Fibroblast of lung (primary cell): ENCODE results near the gene GNG7. TPM values are rescaled to one million over a fixed set of nuclear protein-coding genes. Genes with fewer than 3 reads are reported as not detected.

Experiments
- DNase-seq, 2 donors: peaks; one replicate each; pipeline versions ENCODE4 v3.0.0 to v3.0.0-alpha.2; 2010; ENCODE audit warnings: low read depth in 2 of 2
- H2AFZ ChIP-seq: 2 replicates; pipeline ENCODE4 v1.5.1; 2012; ENCODE audit warnings: low read length, control low read depth, inconsistent platforms
- H3K27ac ChIP-seq: 2 replicates; pipeline ENCODE4 v1.5.1; 2011; ENCODE audit warnings: low read length, control low read depth; ENCODE audit not compliant: insufficient read depth
- H3K27me3 ChIP-seq: 2 replicates; pipeline ENCODE4 v1.5.1; 2011; ENCODE audit warnings: mild to moderate bottlenecking, low read length; ENCODE audit not compliant: control insufficient read depth, insufficient read depth
- H3K36me3 ChIP-seq: 2 replicates; pipeline ENCODE4 v1.5.1; 2011; ENCODE audit warnings: low read length; ENCODE audit not compliant: control insufficient read depth, insufficient read depth
- H3K4me1 ChIP-seq: 2 replicates; pipeline ENCODE4 v1.5.1; 2011; ENCODE audit warnings: low read length; ENCODE audit not compliant: control insufficient read depth, insufficient read depth; ENCODE audit errors: extremely low read depth
- H3K4me2 ChIP-seq: 2 replicates; pipeline ENCODE4 v1.5.1; 2011; ENCODE audit warnings: low read length, control low read depth; ENCODE audit not compliant: insufficient read depth; ENCODE audit errors: extremely low read depth
- H3K4me3 ChIP-seq, 4 experiments: fragments of 200-600 bp in 1 of 4; sonication (generic) in 1 of 4; replicated peaks in 1 of 4; 2 replicates each; pipeline ENCODE4 v1.5.1; 2011 to 2016; ENCODE audit warnings: low read length in 4 of 4, low read depth in 3 of 4, mild to moderate bottlenecking in 3 of 4, control low read depth in 2 of 4, inconsistent platforms in 1 of 4, mixed read lengths in 1 of 4; ENCODE audit not compliant: insufficient read depth in 1 of 4; ENCODE audit errors: control extremely low read depth in 1 of 4
- H3K79me2 ChIP-seq: 2 replicates; pipeline ENCODE4 v1.5.1; 2012; ENCODE audit warnings: mild to moderate bottlenecking, low read length, inconsistent platforms; ENCODE audit not compliant: control insufficient read depth, insufficient read depth
- H3K9ac ChIP-seq: 2 replicates; pipeline ENCODE4 v1.5.1; 2011; ENCODE audit warnings: mild to moderate bottlenecking, low read length, control low read depth; ENCODE audit not compliant: insufficient read depth
- H3K9me3 ChIP-seq: 2 replicates; pipeline ENCODE4 v1.5.1; 2012; ENCODE audit warnings: low read depth, low read length; ENCODE audit not compliant: control insufficient read depth, insufficient read depth
- H4K20me1 ChIP-seq: 2 replicates; pipeline ENCODE4 v1.5.1; 2011; ENCODE audit warnings: low read length; ENCODE audit not compliant: control insufficient read depth, insufficient read depth; ENCODE audit errors: extremely low read depth
- EZH2 ChIP-seq: IDR thresholded peaks from 2 replicates; pipeline ENCODE4 v1.5.1; 2012; ENCODE audit warnings: low read length, control low read depth, mild to moderate bottlenecking; ENCODE audit errors: missing control alignments
- polyA plus RNA-seq, 2 donors: library from polyadenylated mRNA; depleted of rRNA in 1 of 2; stranded (reverse) in 1 of 2; unstranded in 1 of 2; fragments of >200 nt; gene quantifications; 2 replicates each; pipeline ENCODE4 v1.2.1, GENCODE V29; 2011 to 2012; ENCODE audit warnings: missing spikeins in 1 of 2
- total RNA-seq: library from RNA; depleted of rRNA; stranded (reverse); fragments of >200 nt; gene quantifications from 2 replicates; pipeline ENCODE4 v1.2.1, GENCODE V29; 2014
- TF ChIP-seq, protein P1 (sequence below), 2 donors: IDR thresholded peaks in 1 of 2; conservative IDR thresholded peaks in 1 of 2; 1 replicate in 1 of 2; 2 replicates in 1 of 2; pipeline ENCODE4 v1.5.1; 2011 to 2012; ENCODE audit warnings: low read length in 2 of 2, control low read depth in 1 of 2, inconsistent platforms in 1 of 2, low read depth in 1 of 2, mild to moderate bottlenecking in 1 of 2

GNG7 gene
- total and polyA plus RNA-seq, 2 donors (not counting 1 experiment from before 2014, with no cell fraction given) = 0.27 to 0.83 TPM

DNA sequence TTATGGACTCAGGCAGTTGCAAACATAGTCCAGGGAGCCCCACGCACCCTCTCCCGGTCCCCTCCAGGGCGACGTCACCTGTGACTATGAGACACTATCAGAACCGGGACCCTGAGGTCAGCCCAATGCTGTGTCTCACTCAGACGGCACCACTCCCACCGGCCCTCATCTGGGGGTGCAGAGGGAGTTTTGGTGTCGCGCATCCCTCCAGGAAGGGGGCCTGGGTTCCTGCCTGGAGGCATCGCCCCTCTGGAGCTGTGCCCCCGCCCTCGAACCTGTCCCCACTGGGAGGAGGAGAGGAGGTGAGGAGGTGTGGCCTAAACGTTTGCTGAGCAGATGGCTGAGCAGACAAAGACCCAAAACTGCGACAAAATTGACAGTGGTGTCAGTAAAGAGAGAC is 175.3 kb downstream of the GNG7 start:
- Histone ChIP-seq H3K36me3 (no peaks in the 10 kb centered on the region), H3K4me3 (no peak overlapping the region), H3K79me2 (no peaks in the 10 kb centered on the region), H3K27ac (no peak overlapping the region), H2AFZ (no peak overlapping the region), H3K9ac (no peak overlapping the region), H3K9me3 (no peaks in the 10 kb centered on the region), H3K4me2 (no peak overlapping the region), H3K27me3 (no peaks in the 10 kb centered on the region), H3K4me1 (peaks cover 24% of the 10 kb centered on the region), H4K20me1 (no peaks in the 10 kb centered on the region)
- TF ChIP-seq EZH2 = no peak
- TF ChIP-seq, protein P1, sequence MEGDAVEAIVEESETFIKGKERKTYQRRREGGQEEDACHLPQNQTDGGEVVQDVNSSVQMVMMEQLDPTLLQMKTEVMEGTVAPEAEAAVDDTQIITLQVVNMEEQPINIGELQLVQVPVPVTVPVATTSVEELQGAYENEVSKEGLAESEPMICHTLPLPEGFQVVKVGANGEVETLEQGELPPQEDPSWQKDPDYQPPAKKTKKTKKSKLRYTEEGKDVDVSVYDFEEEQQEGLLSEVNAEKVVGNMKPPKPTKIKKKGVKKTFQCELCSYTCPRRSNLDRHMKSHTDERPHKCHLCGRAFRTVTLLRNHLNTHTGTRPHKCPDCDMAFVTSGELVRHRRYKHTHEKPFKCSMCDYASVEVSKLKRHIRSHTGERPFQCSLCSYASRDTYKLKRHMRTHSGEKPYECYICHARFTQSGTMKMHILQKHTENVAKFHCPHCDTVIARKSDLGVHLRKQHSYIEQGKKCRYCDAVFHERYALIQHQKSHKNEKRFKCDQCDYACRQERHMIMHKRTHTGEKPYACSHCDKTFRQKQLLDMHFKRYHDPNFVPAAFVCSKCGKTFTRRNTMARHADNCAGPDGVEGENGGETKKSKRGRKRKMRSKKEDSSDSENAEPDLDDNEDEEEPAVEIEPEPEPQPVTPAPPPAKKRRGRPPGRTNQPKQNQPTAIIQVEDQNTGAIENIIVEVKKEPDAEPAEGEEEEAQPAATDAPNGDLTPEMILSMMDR (conservative IDR thresholded peaks at IDR 0.05 in 1 of 2, IDR thresholded peaks at IDR 0.05 in 1 of 2; ENCODE audit: low read depth in 1 of 2, low read length in 2 of 2) = no peak
- no peak for DNase-seq

DNA sequence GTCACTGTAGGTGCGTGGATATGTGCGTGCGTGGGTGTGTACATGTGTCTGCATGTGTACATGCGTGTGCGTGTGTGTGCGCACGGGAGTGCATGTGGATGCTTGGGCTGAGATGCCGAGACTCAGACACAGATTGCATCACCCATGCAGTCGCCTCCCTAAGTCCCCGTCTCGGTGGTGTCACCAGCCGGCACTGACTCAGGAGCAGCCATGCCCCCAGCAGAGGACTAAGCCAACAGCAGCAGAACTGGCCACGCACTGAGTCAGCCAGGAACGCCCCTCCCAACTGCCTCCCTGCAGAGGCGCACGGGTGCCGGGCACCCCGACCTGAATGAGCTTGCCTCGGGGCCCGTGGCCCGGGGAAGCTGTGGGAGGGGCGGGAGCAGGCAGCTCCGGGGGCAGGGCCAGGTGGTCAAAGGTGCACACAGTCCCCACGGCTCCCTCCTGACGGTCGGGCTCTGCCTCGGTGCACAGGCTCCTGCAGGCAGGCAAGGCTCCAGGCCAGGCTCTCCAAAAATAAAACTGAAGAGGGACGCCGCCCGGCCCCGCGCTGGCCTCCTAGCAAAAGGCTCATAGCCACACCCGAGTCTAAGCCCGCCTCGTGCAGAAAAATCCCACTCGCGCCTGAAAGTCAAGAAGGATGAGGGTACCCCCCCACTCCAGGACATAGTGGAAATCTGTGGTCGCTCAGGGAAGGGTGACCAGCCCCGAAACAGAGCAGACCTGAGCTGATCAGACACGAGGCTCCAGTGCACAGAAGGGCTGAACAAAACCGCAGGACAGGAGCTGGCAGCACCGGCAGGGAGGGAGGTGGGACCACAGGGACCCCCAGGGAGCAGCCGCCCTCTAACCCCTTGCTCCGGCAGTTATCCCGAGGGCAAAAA is 177.4 kb downstream of the GNG7 start:
- Histone ChIP-seq H3K27me3 (no peaks in the 10 kb centered on the region), H4K20me1 (no peaks in the 10 kb centered on the region), H2AFZ (peak overlapping the region; percentile 22), H3K9ac (peak overlapping the region; percentile 51), H3K36me3 (no peaks in the 10 kb centered on the region), H3K4me3 (peak overlapping the region in 1 of 4 experiments; percentile 30), H3K9me3 (no peaks in the 10 kb centered on the region), H3K79me2 (no peaks in the 10 kb centered on the region), H3K4me2 (peak overlapping the region; percentile 56), H3K4me1 (peaks cover 24% of the 10 kb centered on the region), H3K27ac (peak overlapping the region; percentile 40)
- DNase-seq = peak; percentile 43 to 75
- no peak for TF ChIP-seq EZH2
- TF ChIP-seq, protein P1 (conservative IDR thresholded peaks at IDR 0.05 in 1 of 2, IDR thresholded peaks at IDR 0.05 in 1 of 2; ENCODE audit: low read depth in 1 of 2, low read length in 2 of 2) = no peak

DNA sequence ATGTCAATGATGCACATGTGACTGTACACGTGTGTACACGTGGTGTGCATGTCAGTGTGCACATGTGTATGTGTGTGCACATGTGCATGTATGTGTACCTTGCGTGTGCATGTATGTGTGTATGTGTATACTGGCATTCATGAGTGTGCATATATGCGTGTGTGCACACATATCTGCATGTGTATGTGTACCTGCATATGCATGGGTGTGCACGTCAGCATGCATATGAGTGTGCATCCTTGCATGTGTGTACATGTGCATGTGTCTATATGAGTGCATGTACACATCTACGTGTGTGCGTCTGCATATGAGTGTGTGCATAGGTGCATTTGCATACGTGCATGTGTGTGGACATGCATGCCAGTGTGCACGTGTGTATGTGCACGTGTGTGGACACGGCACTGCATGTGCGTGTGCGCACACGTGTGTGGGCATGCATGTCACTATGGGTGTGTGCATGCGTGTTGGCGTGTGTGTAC is 178.1 kb downstream of the GNG7 start:
- Histone ChIP-seq H3K4me2 (peak overlapping the region; percentile 4), H3K9me3 (no peaks in the 10 kb centered on the region), H4K20me1 (no peaks in the 10 kb centered on the region), H2AFZ (no peak overlapping the region), H3K9ac (no peak overlapping the region), H3K4me1 (peaks cover 19% of the 10 kb centered on the region), H3K27me3 (no peaks in the 10 kb centered on the region), H3K27ac (no peak overlapping the region), H3K36me3 (no peaks in the 10 kb centered on the region), H3K79me2 (no peaks in the 10 kb centered on the region), H3K4me3 (no peak overlapping the region)
- TF ChIP-seq, protein P1 (conservative IDR thresholded peaks at IDR 0.05 in 1 of 2, IDR thresholded peaks at IDR 0.05 in 1 of 2; ENCODE audit: low read depth in 1 of 2, low read length in 2 of 2) = no peak
- no peak for TF ChIP-seq EZH2
- DNase-seq = no peak
